Naive thymus-derived CD4-positive, alpha-beta T cell (primary cell): ENCODE measurements around the gene ZNF76. TPM values are rescaled to one million over a fixed set of nuclear protein-coding genes. Genes with fewer than 3 reads are reported as not detected.

Experiments
- ATAC-seq: fragments of 150-1000 bp; cut with Tn5 transposase; 2 replicates; pipeline ENCODE4 v1.10.0; 2021; ENCODE audit warnings: mild to moderate bottlenecking, moderate library complexity
- CTCF ChIA-PET: fragments of 350-600 bp; sonication (Branson Sonifier 250); formaldehyde crosslinking; loops from one replicate; lab custom pipeline; 2021; ENCODE audit warnings: antibody characterized with exemption; lab: Charles Lee
- POLR2A ChIA-PET: fragments of 350-600 bp; sonication (Branson Sonifier 250); formaldehyde crosslinking; loops from one replicate; lab custom pipeline; 2021; ENCODE audit warnings: antibody characterized with exemption, inconsistent platforms; lab: Charles Lee
- DNase-seq, 9 donors: peaks; one replicate each; pipeline versions ENCODE4 v3.0.0 to v3.0.0-alpha.2; 2020 to 2022; ENCODE audit warnings: mixed read lengths in 1 of 9
- H3K27ac ChIP-seq: one replicate; pipeline ENCODE4 v1.7.0; 2013; ENCODE audit warnings: mild to moderate bottlenecking, low read depth, low read length, moderate library complexity
- H3K27me3 ChIP-seq, 2 donors: one replicate each; pipeline ENCODE4 v1.7.0; 2013; ENCODE audit warnings: low read length in 2 of 2, mild to moderate bottlenecking in 2 of 2, moderate library complexity in 2 of 2; ENCODE audit not compliant: control insufficient read depth in 2 of 2, insufficient read depth in 2 of 2
- H3K36me3 ChIP-seq, 3 experiments: 1 replicate in 2 of 3; 2 replicates in 1 of 3; pipeline ENCODE4 v1.7.0; 2013; ENCODE audit warnings: low read length in 3 of 3, mild to moderate bottlenecking in 3 of 3, moderate library complexity in 1 of 3; ENCODE audit not compliant: insufficient read depth in 3 of 3, control insufficient read depth in 2 of 3
- H3K4me1 ChIP-seq, 2 donors: one replicate each; pipeline ENCODE4 v1.7.0; 2013; ENCODE audit warnings: low read length in 2 of 2, mild to moderate bottlenecking in 2 of 2, moderate library complexity in 1 of 2; ENCODE audit not compliant: control insufficient read depth in 2 of 2, insufficient read depth in 2 of 2
- H3K4me3 ChIP-seq: 2 replicates; pipeline ENCODE4 v1.7.0; 2013; ENCODE audit warnings: mild to moderate bottlenecking, low read length
- H3K9me3 ChIP-seq, 3 experiments: 1 replicate in 2 of 3; 2 replicates in 1 of 3; pipeline ENCODE4 v1.7.0; 2013; ENCODE audit warnings: low read length in 3 of 3; ENCODE audit not compliant: control insufficient read depth in 2 of 3
- H3K27ac Mint-ChIP-seq, 9 donors: one replicate each; pipeline ENCODE4 v1.8.0; 2020 to 2022; ENCODE audit warnings: mixed read lengths in 9 of 9, mild to moderate bottlenecking in 8 of 9, moderate library complexity in 5 of 9, inconsistent platforms in 2 of 9
- H3K27me3 Mint-ChIP-seq, 5 donors: one replicate each; pipeline ENCODE4 v1.8.0; 2021 to 2022; ENCODE audit warnings: mixed read lengths in 5 of 5, mild to moderate bottlenecking in 1 of 5
- H3K36me3 Mint-ChIP-seq, 5 donors: one replicate each; pipeline ENCODE4 v1.8.0; 2020 to 2022; ENCODE audit warnings: mixed read lengths in 5 of 5, mild to moderate bottlenecking in 3 of 5, inconsistent platforms in 1 of 5
- H3K4me1 Mint-ChIP-seq, 7 donors: one replicate each; pipeline ENCODE4 v1.8.0; 2020 to 2022; ENCODE audit warnings: mixed read lengths in 7 of 7, mild to moderate bottlenecking in 3 of 7, inconsistent platforms in 1 of 7
- H3K4me3 Mint-ChIP-seq, 10 donors: one replicate each; pipeline ENCODE4 v1.8.0; 2020 to 2022; ENCODE audit warnings: mild to moderate bottlenecking in 10 of 10, mixed read lengths in 10 of 10, moderate library complexity in 6 of 10, inconsistent platforms in 2 of 10
- H3K9me3 Mint-ChIP-seq, 11 donors: one replicate each; pipeline ENCODE4 v1.8.0; 2020 to 2022; ENCODE audit warnings: mixed read lengths in 11 of 11, mild to moderate bottlenecking in 4 of 11, inconsistent platforms in 1 of 11, moderate library complexity in 1 of 11
- intact Hi-C, 2 donors: fragments of 100-400 bp; cut with micrococcal nuclease; formaldehyde crosslinking; loops; one replicate each; pipeline ENCODE4 v1.15.1; 2023
- polyA plus RNA-seq, 2 donors: library from polyadenylated mRNA; unstranded; fragments of 300-500 nt; fragmentation: Illumina TruSeq; gene quantifications; one replicate each; pipeline ENCODE4 v1.2.3, GENCODE V29; 2021
- total RNA-seq, 6 experiments: library from RNA in 5 of 6; stranded (reverse) in 5 of 6; gene quantifications; 1 replicate in 5 of 6; 2 replicates in 1 of 6; pipeline ENCODE4 v1.2.3 and lab custom pipeline; 2021 to 2026

ZNF76 gene
- total and polyA plus RNA-seq, 7 experiments from 2014 or later: 20.6 to 110 (median 76.1) TPM

DNA sequence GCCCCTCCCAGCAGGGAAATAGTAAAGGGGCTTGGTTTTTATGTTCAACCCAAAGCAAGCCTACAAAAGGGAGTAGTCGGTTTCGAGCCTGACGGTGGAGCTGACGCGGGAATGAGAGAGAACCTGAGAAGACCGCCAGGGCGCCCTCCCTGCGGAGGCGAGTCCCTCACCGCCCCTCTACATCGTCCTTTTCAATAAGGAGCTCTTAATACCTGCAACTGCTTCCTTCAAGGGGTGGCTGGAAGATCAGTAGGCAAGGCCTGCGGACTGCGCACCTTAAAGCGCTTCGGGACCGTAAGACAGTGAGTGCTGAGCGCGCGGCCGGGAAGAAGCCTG lies 709 bp upstream of the ZNF76 start:
- intact Hi-C loops: loop anchor here (1.0 to 10.0 kb wide), 15 partner anchors 18 to 1470 kb away; partner anchors contain the start of genes ANKS1A (in 2 of the 2), FANCE (in 1 of the 2), HMGA1 (in 1 of the 2) and ILRUN (in 1 of the 2)

DNA sequence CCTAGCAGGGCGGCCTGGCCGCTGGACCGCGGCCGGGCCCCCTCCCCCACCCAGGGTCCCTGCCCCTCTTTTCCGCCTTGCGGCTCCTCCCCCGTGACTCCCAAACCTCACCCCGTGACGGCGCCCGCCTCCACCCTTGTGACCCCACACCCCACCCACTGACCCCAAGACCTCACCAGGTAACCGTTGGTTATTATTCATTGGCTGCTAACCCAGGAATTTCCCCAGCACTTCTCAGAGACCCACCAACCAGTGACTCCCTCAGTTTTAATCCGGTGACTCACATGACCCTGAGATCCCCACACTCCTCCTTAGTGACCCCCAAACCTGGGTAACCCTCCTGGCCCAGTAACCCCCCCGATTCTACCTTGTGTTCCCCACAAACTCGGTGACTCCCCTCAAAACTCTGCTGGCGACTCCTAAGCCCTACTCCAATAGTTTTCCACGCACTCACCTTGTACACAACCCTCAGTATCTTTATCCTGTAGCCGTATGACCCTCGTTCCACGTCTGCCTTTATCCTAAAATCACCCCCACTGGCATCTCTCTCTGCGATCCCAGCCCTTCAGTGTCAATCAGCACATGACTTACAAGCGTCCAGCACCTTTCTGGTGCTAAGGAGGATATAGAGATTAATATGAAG lies 534 bp downstream of the ZNF76 start:
- Mint-ChIP-seq H3K4me3 (peak overlapping the region; percentile 85 to 99 (median 92)), H3K4me1 (peaks cover 40 to 69% (median 54%) of the 10 kb centered on the region in 7 donors), H3K36me3 (peaks cover 0 to 6% (median 0%) of the 10 kb centered on the region in 5 donors), H3K27me3 (no peaks in the 10 kb centered on the region), H3K9me3 (peaks cover 0 to 2% (median 0%) of the 10 kb centered on the region in 11 donors), H3K27ac (peak overlapping the region; percentile 89 to 99 (median 97))
- H3K36me3 ChIP-seq: peaks cover 0 to 9% (median 0%) of the 10 kb centered on the region in 3 experiments
- H3K4me3 ChIP-seq: peak overlapping the region; percentile 65
- H3K9me3 ChIP-seq: no peaks in the 10 kb centered on the region
- no peaks in the 10 kb centered on the region for H3K27me3 ChIP-seq
- POLR2A ChIA-PET: interaction anchor here (1.2 to 2.1 kb wide), 5 partner anchors 9 to 189 kb away, joined by 3 to 6 read pairs (median 5); partner anchors contain the start of gene DEF6
- H3K27ac ChIP-seq: peak overlapping the region; percentile 95
- CTCF ChIA-PET: interaction anchor here (0.6 to 1.3 kb wide), 2 partner anchors 19 to 697 kb away, joined by 3 to 5 read pairs; no protein-coding TSS in a partner anchor
- H3K4me1 ChIP-seq: peaks cover 15 to 17% of the 10 kb centered on the region in 2 donors
- intact Hi-C loops: loop anchor here (1.0 to 10.0 kb wide), 15 partner anchors 19 to 1471 kb away; partner anchors contain the start of genes ANKS1A (in 2 of the 2), FANCE (in 1 of the 2), HMGA1 (in 1 of the 2) and ILRUN (in 1 of the 2)
- peak in 8 of 9 donors; percentile 53 to 87 (median 62) for DNase-seq
- peak; percentile 74 for ATAC-seq

More for the DNA sequence above, 709 bp upstream of the ZNF76 start:
- ChIA-PET CTCF (interaction anchor here (0.6 to 1.6 kb wide), 6 partner anchors 13 to 299 kb away, joined by 3 to 5 read pairs (median 4); partner anchors contain the start of gene DEF6), POLR2A (interaction anchor here (0.5 to 2.5 kb wide), 7 partner anchors 10 to 1338 kb away, joined by 3 to 8 read pairs (median 5); partner anchors contain the start of gene DEF6)
- peak overlapping the region; percentile 95 for H3K27ac ChIP-seq
- H3K27me3 Mint-ChIP-seq: no peaks in the 10 kb centered on the region
- DNase-seq (peak in 1 of 9 donors; percentile 59), ATAC-seq (peak; percentile 9)
- peaks cover 15 to 17% of the 10 kb centered on the region in 2 donors for H3K4me1 ChIP-seq
- H3K27ac Mint-ChIP-seq: peak overlapping the region; percentile 89 to 99 (median 97)
- peaks cover 32 to 59% (median 45%) of the 10 kb centered on the region in 7 donors for H3K4me1 Mint-ChIP-seq
- H3K36me3 ChIP-seq: peaks cover 0 to 9% (median 0%) of the 10 kb centered on the region in 3 experiments
- peaks cover 0 to 2% (median 0%) of the 10 kb centered on the region in 11 donors for H3K9me3 Mint-ChIP-seq
- H3K4me3 ChIP-seq: peak overlapping the region; percentile 65
- peak overlapping the region; percentile 85 to 99 (median 97) for H3K4me3 Mint-ChIP-seq
- H3K27me3 ChIP-seq: no peaks in the 10 kb centered on the region
- no peaks in the 10 kb centered on the region for H3K9me3 ChIP-seq
- H3K36me3 Mint-ChIP-seq: peaks cover 0 to 6% (median 0%) of the 10 kb centered on the region in 5 donors

- no peaks in the 10 kb centered on the region for H3K9me3 ChIP-seq
- ATAC-seq (no peak), DNase-seq (no peak)
- H3K4me3 ChIP-seq: peak overlapping the region; percentile 65
- POLR2A ChIA-PET: no interaction called here
- CTCF ChIA-PET: interaction anchor here (0.7 kb wide), 1 partner anchor 149 kb away, joined by 3 read pairs; no protein-coding TSS in a partner anchor
- H3K4me1 ChIP-seq: peaks cover 15 to 17% of the 10 kb centered on the region in 2 donors
- peaks cover 0 to 9% (median 0%) of the 10 kb centered on the region in 3 experiments for H3K36me3 ChIP-seq
- H3K27ac ChIP-seq: peak overlapping the region; percentile 95
- no peaks in the 10 kb centered on the region for H3K27me3 Mint-ChIP-seq
- intact Hi-C loops: no loop called here
- H3K27ac Mint-ChIP-seq: peak overlapping the region; percentile 89 to 99 (median 97)
- no peaks in the 10 kb centered on the region for H3K27me3 ChIP-seq
- peaks cover 45 to 75% (median 60%) of the 10 kb centered on the region in 7 donors for H3K4me1 Mint-ChIP-seq
- H3K4me3 Mint-ChIP-seq: peak overlapping the region; percentile 85 to 99 (median 92)
- peaks cover 0 to 2% (median 0%) of the 10 kb centered on the region in 11 donors for H3K9me3 Mint-ChIP-seq
- peaks cover 0 to 7% (median 4%) of the 10 kb centered on the region in 5 donors for H3K36me3 Mint-ChIP-seq
Observed at GRCh38 chr6:35260591-35261570, 1.3 kb downstream of the ZNF76 start.

DNA sequence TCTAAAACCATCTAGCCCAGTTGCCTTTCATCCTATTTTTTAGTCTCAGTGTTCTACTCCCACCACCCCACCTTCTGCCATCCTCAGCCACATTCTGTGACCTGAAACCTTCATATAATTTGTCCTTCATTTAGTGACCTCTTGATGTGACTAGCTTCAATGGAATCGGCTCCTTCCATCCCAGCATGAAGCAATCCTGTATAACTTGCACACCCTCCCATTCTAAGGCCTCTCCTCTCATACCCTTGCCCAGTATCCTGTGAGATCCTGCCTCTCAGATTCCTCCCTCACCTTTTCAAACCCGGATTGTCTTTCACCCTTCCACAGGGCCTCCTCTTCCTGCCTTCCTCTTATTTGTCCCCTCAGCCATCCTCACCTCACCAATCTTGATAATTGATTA lies 3.1 kb downstream of the ZNF76 start:
- ATAC-seq: no peak
- H3K9me3 Mint-ChIP-seq: peaks cover 0 to 2% (median 0%) of the 10 kb centered on the region in 11 donors
- no peaks in the 10 kb centered on the region for H3K9me3 ChIP-seq
- H3K36me3 ChIP-seq: peaks cover 0 to 9% (median 0%) of the 10 kb centered on the region in 3 experiments
- peak overlapping the region in 8 of 9 donors; percentile 6 to 71 (median 26) for H3K27ac Mint-ChIP-seq
- no peak overlapping the region for H3K27ac ChIP-seq
- no peak for DNase-seq
- H3K4me1 ChIP-seq: peaks cover 15 to 17% of the 10 kb centered on the region in 2 donors
- ChIA-PET POLR2A (no interaction called here), CTCF (no interaction called here)
- H3K4me1 Mint-ChIP-seq: peaks cover 42 to 75% (median 61%) of the 10 kb centered on the region in 7 donors
- H3K4me3 Mint-ChIP-seq: peak overlapping the region in 6 of 10 donors; percentile 0 to 19 (median 7)
- H3K27me3 ChIP-seq: no peaks in the 10 kb centered on the region
- peaks cover 0 to 10% (median 4%) of the 10 kb centered on the region in 5 donors for H3K36me3 Mint-ChIP-seq
- no peaks in the 10 kb centered on the region for H3K27me3 Mint-ChIP-seq
- intact Hi-C loops: no loop called here
- no peak overlapping the region for H3K4me3 ChIP-seq

DNA sequence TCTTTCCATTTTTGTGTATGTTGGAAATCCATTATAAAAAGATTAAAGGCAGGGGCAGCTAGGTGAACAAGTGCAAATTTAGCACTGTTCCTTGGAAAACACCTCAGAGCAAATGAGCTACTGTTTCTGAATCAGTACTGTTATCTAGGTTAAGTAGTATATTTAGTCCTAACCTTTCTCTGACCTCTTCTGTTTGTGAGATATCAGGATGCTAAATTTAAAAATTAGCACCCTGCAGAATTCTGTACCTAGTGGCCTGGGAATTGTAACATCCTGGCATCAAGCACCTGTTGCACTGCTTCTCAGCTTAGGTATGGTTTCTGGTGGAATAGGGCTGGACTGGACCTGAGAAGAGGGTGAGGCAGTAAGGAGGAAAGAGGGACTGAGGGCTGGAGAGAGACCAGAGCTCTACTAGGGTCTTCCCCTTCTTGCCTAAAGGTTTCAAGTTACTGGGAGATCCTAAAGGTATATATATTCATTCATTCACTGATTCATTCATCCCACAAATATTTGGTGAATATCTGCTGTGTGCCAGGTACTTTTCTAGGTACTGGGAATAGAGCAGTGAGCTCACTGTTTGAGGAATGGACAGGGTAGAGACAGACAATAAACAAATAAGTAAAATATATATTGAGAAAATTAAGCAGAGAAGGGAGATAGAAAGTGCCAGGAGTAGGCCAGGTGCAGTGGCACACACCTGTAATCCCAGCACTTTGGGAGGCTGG lies 5.2 kb downstream of the ZNF76 start:
- no peak overlapping the region for H3K27ac ChIP-seq
- H3K36me3 ChIP-seq: no peaks in the 10 kb centered on the region
- peaks cover 42 to 76% (median 63%) of the 10 kb centered on the region in 7 donors for H3K4me1 Mint-ChIP-seq
- H3K4me1 ChIP-seq: peaks cover 8 to 9% of the 10 kb centered on the region in 2 donors
- POLR2A ChIA-PET: interaction anchor here (0.6 kb wide), 1 partner anchor 512 kb away, joined by 3 read pairs; no protein-coding TSS in a partner anchor
- H3K36me3 Mint-ChIP-seq: peaks cover 0 to 11% (median 7%) of the 10 kb centered on the region in 5 donors
- H3K9me3 Mint-ChIP-seq: peaks cover 0 to 2% (median 0%) of the 10 kb centered on the region in 11 donors
- no peaks in the 10 kb centered on the region for H3K9me3 ChIP-seq
- CTCF ChIA-PET: interaction anchor here (0.9 kb wide), 1 partner anchor 30 kb away, joined by 3 read pairs; no protein-coding TSS in a partner anchor
- peak overlapping the region in 6 of 9 donors; percentile 15 to 78 (median 70) for H3K27ac Mint-ChIP-seq
- no peaks in the 10 kb centered on the region for H3K27me3 Mint-ChIP-seq
- H3K27me3 ChIP-seq: no peaks in the 10 kb centered on the region
- no peak overlapping the region for H3K4me3 ChIP-seq
- H3K4me3 Mint-ChIP-seq: no peak overlapping the region
- intact Hi-C loops: no loop called here
- no peak for DNase-seq
- ATAC-seq: no peak
